HG03108 (cell line): ENCODE results near the gene PEX5L.

Source experiments
- ATAC-seq: cut with Tn5 transposase; IDR thresholded peaks from one replicate; pipeline ENCODE4 v1.9.1; 2021; ENCODE audit warnings: moderate library complexity; ENCODE audit not compliant: unreplicated experiment

PEX5L gene

GRCh38 chr3:179907784-179908482 is 128.8 kb downstream of the PEX5L start:
- ATAC-seq: no peak

- no peak for ATAC-seq
Observed at GRCh38 chr3:179902061-179902460, 134.7 kb downstream of the PEX5L start.

- no peak for ATAC-seq
Observed at GRCh38 chr3:179898024-179898423, 138.7 kb downstream of the PEX5L start.

GRCh38 chr3:179897231-179897630 is 139.5 kb downstream of the PEX5L start:
- no peak for ATAC-seq

- ATAC-seq: no peak
Observed at GRCh38 chr3:179896507-179896906, 140.2 kb downstream of the PEX5L start.

- ATAC-seq: no peak
Observed at GRCh38 chr3:179895330-179895729, 141.4 kb downstream of the PEX5L start.

GRCh38 chr3:179887295-179887943 is 149.3 kb downstream of the PEX5L start:
- ATAC-seq: no peak

GRCh38 chr3:179885950-179886349 is 150.8 kb downstream of the PEX5L start:
- ATAC-seq: no peak

GRCh38 chr3:179884136-179884535 is 152.6 kb downstream of the PEX5L start:
- ATAC-seq: no peak

- peak; percentile 60 for ATAC-seq
Observed at GRCh38 chr3:179882292-179882691, 154.4 kb downstream of the PEX5L start.

- no peak for ATAC-seq
Observed at GRCh38 chr3:179881791-179882190, 154.9 kb downstream of the PEX5L start.

GRCh38 chr3:179880868-179881267 is 155.9 kb downstream of the PEX5L start:
- no peak for ATAC-seq

GRCh38 chr3:179876440-179876839 is 160.3 kb downstream of the PEX5L start:
- ATAC-seq: no peak

GRCh38 chr3:179872842-179873241 is 163.9 kb downstream of the PEX5L start:
- ATAC-seq: no peak

GRCh38 chr3:179871782-179872181 is 165.0 kb downstream of the PEX5L start:
- ATAC-seq: no peak

GRCh38 chr3:179868715-179869114 is 168.0 kb downstream of the PEX5L start:
- ATAC-seq: no peak

GRCh38 chr3:179867961-179868360 is 168.8 kb downstream of the PEX5L start:
- no peak for ATAC-seq

GRCh38 chr3:179865861-179866505 is 170.8 kb downstream of the PEX5L start:
- ATAC-seq: no peak

- ATAC-seq: no peak
Observed at GRCh38 chr3:179861953-179862352, 174.8 kb downstream of the PEX5L start.

GRCh38 chr3:179861292-179861691 is 175.4 kb downstream of the PEX5L start:
- ATAC-seq: no peak

- ATAC-seq: no peak
Observed at GRCh38 chr3:179860275-179861107, 176.2 kb downstream of the PEX5L start.
